OCI-LY7 (cell line): Measurements from ENCODE around the gene FABP1. TPM values are rescaled to one million over a fixed set of nuclear protein-coding genes. Genes with fewer than 3 reads are reported as not detected.

Source experiments
- BruUV-seq: library from RNA; stranded (reverse); fragments of 400-500 nt; replicated peaks from 2 replicates; lab custom pipeline; 2021; lab: Mats Ljungman, UMichigan
- CTCF ChIA-PET: fragments of 300-600 bp; sonication (Branson Sonifier 250); formaldehyde crosslinking; loops from one replicate; lab custom pipeline; 2022; ENCODE audit warnings: antibody characterized with exemption; ENCODE audit not compliant: unreplicated experiment; lab: Charles Lee
- POLR2A ChIA-PET: fragments of 300-600 bp; sonication (Branson Sonifier 250); formaldehyde crosslinking; loops from one replicate; lab custom pipeline; 2022; ENCODE audit warnings: antibody characterized with exemption; lab: Charles Lee
- DNase-seq: peaks from one replicate; pipeline ENCODE4 v3.0.0-alpha.2; 2015; ENCODE audit warnings: low spot score
- H2AFZ ChIP-seq: fragments of 200-600 bp; sonication (generic), shearing (Covaris generic); 2 replicates; pipeline ENCODE4 v1.6.1; 2014; ENCODE audit warnings: mild to moderate bottlenecking, antibody characterized with exemption, low read length, moderate library complexity
- H3K27ac ChIP-seq: fragments of 200-600 bp; sonication (generic); 2 replicates; pipeline ENCODE4 v1.5.1; 2014; ENCODE audit warnings: mixed run types, low read depth, mild to moderate bottlenecking, moderate library complexity, low read length, inconsistent platforms; ENCODE audit not compliant: poor library complexity, severe bottlenecking
- H3K36me3 ChIP-seq: fragments of 200-600 bp; sonication (generic); 2 replicates; pipeline ENCODE4 v1.6.1; 2014; ENCODE audit warnings: mild to moderate bottlenecking, antibody characterized with exemption, low read length, moderate library complexity, mixed read lengths; ENCODE audit not compliant: insufficient read depth
- H3K4me1 ChIP-seq: fragments of 200-600 bp; sonication (generic); 2 replicates; pipeline ENCODE4 v1.5.1; 2014; ENCODE audit warnings: mild to moderate bottlenecking, low read length; ENCODE audit not compliant: insufficient read depth, poor library complexity, severe bottlenecking
- H3K4me2 ChIP-seq: fragments of 200-600 bp; sonication (generic); 2 replicates; pipeline ENCODE4 v1.6.1; 2014; ENCODE audit warnings: mild to moderate bottlenecking, low read length
- H3K4me3 ChIP-seq: fragments of 200-600 bp; sonication (generic); 2 replicates; pipeline ENCODE4 v1.5.1; 2014; ENCODE audit warnings: mild to moderate bottlenecking, low read depth, low read length; ENCODE audit not compliant: poor library complexity, severe bottlenecking
- H3K79me2 ChIP-seq: fragments of 200-600 bp; sonication (generic); 2 replicates; pipeline ENCODE4 v1.6.1; 2016; ENCODE audit warnings: low read depth, mild to moderate bottlenecking, low read length, moderate library complexity, mixed read lengths; ENCODE audit not compliant: insufficient read depth
- H3K9me2 ChIP-seq: fragments of 200-600 bp; sonication (generic); 2 replicates; pipeline ENCODE4 v1.6.1; 2016; ENCODE audit warnings: mild to moderate bottlenecking, low read length, mixed read lengths; ENCODE audit not compliant: insufficient read depth
- H3K9me3 ChIP-seq: fragments of 200-600 bp; sonication (generic); 2 replicates; pipeline ENCODE4 v1.6.1; 2014; ENCODE audit warnings: mild to moderate bottlenecking, mixed run types, low read length, mixed read lengths
- H4K20me1 ChIP-seq: fragments of 200-600 bp; sonication (generic); 2 replicates; pipeline ENCODE4 v1.6.1; 2014; ENCODE audit warnings: mild to moderate bottlenecking, antibody characterized with exemption, low read length, moderate library complexity, mixed read lengths; ENCODE audit not compliant: insufficient read depth
- CTCF ChIP-seq: fragments of 200-600 bp; sonication (generic); conservative IDR thresholded peaks from 2 replicates; pipeline ENCODE4 v1.5.1; 2014; ENCODE audit warnings: mild to moderate bottlenecking, antibody characterized with exemption, low read length, moderate library complexity, mixed read lengths
- EZH2phosphoT487 ChIP-seq: fragments of 200-600 bp; sonication (generic); IDR thresholded peaks from 2 replicates; pipeline ENCODE4 v1.6.1; 2018; ENCODE audit warnings: low read depth, borderline replicate concordance, mild to moderate bottlenecking, mixed run types, antibody characterized with exemption, low read length, moderate library complexity, mixed read lengths
- intact Hi-C: fragments of 100-400 bp; cut with micrococcal nuclease; formaldehyde crosslinking; loops from one replicate; pipeline ENCODE4 v1.10.0; 2022; ENCODE audit not compliant: unreplicated experiment
- total RNA-seq, 2 experiments: library from RNA; depleted of rRNA in 1 of 2; stranded (reverse); fragments of >200 nt in 1 of 2; shearing (Covaris generic) in 1 of 2; gene quantifications; 2 replicates each; pipeline ENCODE4 v1.2.3, GENCODE V29; 2014 to 2022

The FABP1 gene
- total RNA-seq, 2 experiments from 2014 or later: not detected

- no TSS peak for BruUV-seq
- Histone ChIP-seq H3K36me3 (no peaks in the 10 kb centered on the region), H4K20me1 (no peaks in the 10 kb centered on the region), H3K4me3 (no peak overlapping the region), H2AFZ (no peak overlapping the region), H3K79me2 (no peaks in the 10 kb centered on the region), H3K4me2 (no peak overlapping the region), H3K9me3 (no peaks in the 10 kb centered on the region), H3K27ac (no peak overlapping the region), H3K4me1 (no peaks in the 10 kb centered on the region), H3K9me2 (no peaks in the 10 kb centered on the region)
- ChIA-PET CTCF (no interaction called here), POLR2A (interaction anchor here (0.6 kb wide), 1 partner anchor 68 kb away, joined by 6 read pairs; no protein-coding TSS in a partner anchor)
- DNase-seq: no peak
- TF ChIP-seq EZH2phosphoT487 (no peak), CTCF (no peak)
- intact Hi-C loops: no loop called here
These were observed 9.0 kb upstream of the FABP1 start for GRCh38 chr2:88136817-88137216.

GRCh38 chr2:88133875-88134274 lies 6.0 kb upstream of the FABP1 start:
- Histone ChIP-seq H3K9me2 (no peaks in the 10 kb centered on the region), H4K20me1 (no peaks in the 10 kb centered on the region), H3K4me2 (no peak overlapping the region), H3K36me3 (no peaks in the 10 kb centered on the region), H3K9me3 (no peaks in the 10 kb centered on the region), H2AFZ (no peak overlapping the region), H3K4me3 (no peak overlapping the region), H3K79me2 (no peaks in the 10 kb centered on the region), H3K27ac (no peak overlapping the region), H3K4me1 (no peaks in the 10 kb centered on the region)
- ChIA-PET POLR2A (no interaction called here), CTCF (no interaction called here)
- BruUV-seq: no TSS peak
- intact Hi-C loops: no loop called here
- TF ChIP-seq EZH2phosphoT487 (no peak), CTCF (no peak)
- DNase-seq: no peak

- no peaks in the 10 kb centered on the region for H3K9me2 ChIP-seq
- no TSS peak for BruUV-seq
- intact Hi-C loops: no loop called here
- H3K4me1 ChIP-seq: no peaks in the 10 kb centered on the region
- H3K4me2 ChIP-seq: no peak overlapping the region
- no peaks in the 10 kb centered on the region for H3K79me2 ChIP-seq
- CTCF ChIA-PET: no interaction called here
- no peaks in the 10 kb centered on the region for H4K20me1 ChIP-seq
- no peaks in the 10 kb centered on the region for H3K36me3 ChIP-seq
- POLR2A ChIA-PET: no interaction called here
- no peak overlapping the region for H3K4me3 ChIP-seq
- no peaks in the 10 kb centered on the region for H3K9me3 ChIP-seq
- TF ChIP-seq CTCF: no peak
- no peak for TF ChIP-seq EZH2phosphoT487
- H3K27ac ChIP-seq: no peak overlapping the region
- DNase-seq: no peak
- no peak overlapping the region for H2AFZ ChIP-seq
These were observed 4.1 kb upstream of the FABP1 start for GRCh38 chr2:88131999-88132368.
